ENCODE measurements around the gene MYO18B. TPM values are rescaled to one million over a fixed set of nuclear protein-coding genes. Genes with fewer than 3 reads are reported as not detected.
A peak's percentile ranks its signal among the peaks of the same experiment; 100 is the strongest.

The MYO18B gene
- total RNA-seq, 1 donor from 2014 or later, result 12.0 TPM

DNA sequence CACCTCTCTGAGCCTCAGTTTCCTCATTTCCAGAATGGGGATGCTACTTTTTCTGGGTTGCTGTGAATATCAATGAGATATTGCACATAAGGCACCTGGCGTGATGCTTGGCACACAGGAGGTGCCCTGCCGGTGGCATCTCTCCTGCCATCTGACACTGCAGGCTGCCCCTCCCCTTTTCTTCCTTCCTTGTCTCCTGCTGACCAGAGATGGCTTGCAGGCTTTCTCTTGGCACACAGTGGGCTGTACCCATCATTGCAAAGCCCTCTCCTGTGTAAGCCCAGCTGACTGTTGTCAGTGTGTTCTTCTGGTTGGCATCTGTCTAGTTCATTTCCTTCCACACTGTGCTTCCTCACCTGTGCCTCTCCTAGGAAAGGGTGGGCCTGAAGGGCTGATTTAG lies 91.7 kb downstream of the MYO18B start:
- no peak overlapping the region for H3K27ac ChIP-seq
- intact Hi-C loops (cut with DNase I), result no loop called here
- DNase-seq (ENCODE audit: low spot score in 2 of 2), result peak in 1 of 2 donors; percentile 41
- H3K9me3 ChIP-seq, result no peaks in the 10 kb centered on the region
- peaks cover 18 to 46% of the 10 kb centered on the region in 2 donors for H3K36me3 ChIP-seq
- no peaks in the 10 kb centered on the region for H3K27me3 ChIP-seq
- no peaks in the 10 kb centered on the region for H3K4me1 ChIP-seq
- TF ChIP-seq, protein P1, sequence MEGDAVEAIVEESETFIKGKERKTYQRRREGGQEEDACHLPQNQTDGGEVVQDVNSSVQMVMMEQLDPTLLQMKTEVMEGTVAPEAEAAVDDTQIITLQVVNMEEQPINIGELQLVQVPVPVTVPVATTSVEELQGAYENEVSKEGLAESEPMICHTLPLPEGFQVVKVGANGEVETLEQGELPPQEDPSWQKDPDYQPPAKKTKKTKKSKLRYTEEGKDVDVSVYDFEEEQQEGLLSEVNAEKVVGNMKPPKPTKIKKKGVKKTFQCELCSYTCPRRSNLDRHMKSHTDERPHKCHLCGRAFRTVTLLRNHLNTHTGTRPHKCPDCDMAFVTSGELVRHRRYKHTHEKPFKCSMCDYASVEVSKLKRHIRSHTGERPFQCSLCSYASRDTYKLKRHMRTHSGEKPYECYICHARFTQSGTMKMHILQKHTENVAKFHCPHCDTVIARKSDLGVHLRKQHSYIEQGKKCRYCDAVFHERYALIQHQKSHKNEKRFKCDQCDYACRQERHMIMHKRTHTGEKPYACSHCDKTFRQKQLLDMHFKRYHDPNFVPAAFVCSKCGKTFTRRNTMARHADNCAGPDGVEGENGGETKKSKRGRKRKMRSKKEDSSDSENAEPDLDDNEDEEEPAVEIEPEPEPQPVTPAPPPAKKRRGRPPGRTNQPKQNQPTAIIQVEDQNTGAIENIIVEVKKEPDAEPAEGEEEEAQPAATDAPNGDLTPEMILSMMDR (IDR thresholded peaks at IDR 0.05), result no peak
- H3K4me3 ChIP-seq, result no peak overlapping the region

DNA sequence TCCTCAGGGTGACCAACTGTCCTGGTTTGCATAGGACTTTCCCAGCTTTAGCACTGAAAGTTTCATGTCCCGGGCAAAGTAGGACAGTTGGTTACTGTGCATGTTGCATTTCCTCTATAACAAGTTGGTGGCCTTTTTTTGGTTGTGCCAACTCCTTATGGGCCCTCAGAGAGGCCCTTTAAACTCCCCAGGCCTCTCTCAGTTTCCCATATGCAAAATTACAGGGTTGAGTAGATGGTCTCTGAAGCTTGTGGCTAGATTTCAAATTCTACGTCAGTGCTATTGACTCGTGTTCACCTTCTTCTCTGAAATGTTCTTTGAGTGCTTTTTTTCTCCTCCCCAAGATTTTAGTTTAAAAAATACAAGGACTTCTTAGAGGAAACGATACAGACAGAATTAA lies 92.5 kb downstream of the MYO18B start:
- intact Hi-C loops (cut with DNase I), result no loop called here
- no peak for DNase-seq (ENCODE audit: low spot score in 2 of 2)
- no peaks in the 10 kb centered on the region for H3K4me1 ChIP-seq
- no peaks in the 10 kb centered on the region for H3K9me3 ChIP-seq
- peaks cover 14 to 43% of the 10 kb centered on the region in 2 donors for H3K36me3 ChIP-seq
- TF ChIP-seq, protein P1 (IDR thresholded peaks at IDR 0.05), result no peak
- H3K4me3 ChIP-seq, result no peak overlapping the region
- H3K27ac ChIP-seq, result no peak overlapping the region
- H3K27me3 ChIP-seq, result no peaks in the 10 kb centered on the region

DNA sequence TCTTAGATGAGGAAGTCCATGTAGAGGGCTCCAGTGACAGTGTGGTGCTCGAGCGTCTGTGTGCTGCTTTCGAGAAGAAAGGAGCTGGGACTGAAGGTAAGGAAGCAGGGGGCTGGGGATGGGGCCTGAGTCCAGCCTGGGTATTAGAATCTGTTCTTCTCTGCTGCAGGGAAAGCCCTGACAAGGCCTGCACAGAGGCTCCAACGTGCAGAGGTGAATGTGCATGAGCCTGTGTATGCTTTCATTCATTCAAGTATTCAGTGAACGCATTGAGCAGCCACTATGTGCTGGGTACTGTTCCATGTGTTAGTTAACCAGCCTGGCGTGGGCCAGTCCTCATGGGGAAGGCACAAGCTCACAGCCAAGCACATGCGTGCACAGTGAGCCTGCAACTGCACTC lies 93.4 kb downstream of the MYO18B start:
- H3K27ac ChIP-seq, result no peak overlapping the region

DNA sequence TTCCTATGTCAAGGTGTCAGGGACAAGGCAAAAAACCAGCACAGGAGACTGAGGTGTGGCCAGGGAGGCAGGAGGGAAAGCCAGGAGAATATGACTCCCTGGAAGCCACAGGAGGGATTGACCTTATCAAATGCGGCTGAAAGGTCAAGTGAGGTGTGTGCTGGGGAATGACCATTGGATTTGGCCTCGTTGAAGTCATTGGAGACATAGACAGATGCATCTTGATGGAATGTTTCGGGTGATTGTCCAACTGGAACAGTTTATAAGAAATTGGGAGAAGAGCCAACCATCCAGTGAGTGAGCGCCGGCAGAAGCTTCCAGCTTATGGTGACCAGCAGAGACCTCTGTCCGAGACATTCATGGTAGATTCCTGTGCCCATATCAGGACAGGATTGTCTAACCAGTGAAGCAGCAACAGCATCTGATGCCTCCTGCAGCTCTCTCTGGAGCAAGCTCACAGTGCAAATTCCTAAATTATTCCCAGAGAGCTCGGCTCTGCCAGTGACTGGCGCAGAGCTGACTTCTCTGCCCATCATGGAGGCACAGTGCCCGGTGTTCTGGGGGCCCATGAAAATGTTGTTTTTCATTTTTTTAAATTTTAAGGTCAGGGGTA lies 95.4 kb downstream of the MYO18B start:
- TF ChIP-seq, protein P1 (IDR thresholded peaks at IDR 0.05), result no peak
- intact Hi-C loops (cut with DNase I), result no loop called here
- no peak for DNase-seq (ENCODE audit: low spot score in 2 of 2)
- H3K27me3 ChIP-seq, result no peaks in the 10 kb centered on the region
- H3K4me3 ChIP-seq, result no peak overlapping the region
- H3K27ac ChIP-seq, result no peak overlapping the region
- H3K9me3 ChIP-seq, result no peaks in the 10 kb centered on the region
- H3K4me1 ChIP-seq, result no peaks in the 10 kb centered on the region
- peaks cover 3 to 39% of the 10 kb centered on the region in 2 donors for H3K36me3 ChIP-seq

More for the DNA sequence above, 93.4 kb downstream of the MYO18B start:
- no peaks in the 10 kb centered on the region for H3K4me1 ChIP-seq
- no peak overlapping the region for H3K4me3 ChIP-seq
- DNase-seq (ENCODE audit: low spot score in 2 of 2), result peak in 1 of 2 donors; percentile 40
- TF ChIP-seq, protein P1 (IDR thresholded peaks at IDR 0.05), result no peak
- peaks cover 9 to 37% of the 10 kb centered on the region in 2 donors for H3K36me3 ChIP-seq
- no peaks in the 10 kb centered on the region for H3K9me3 ChIP-seq
- no peaks in the 10 kb centered on the region for H3K27me3 ChIP-seq
- intact Hi-C loops (cut with DNase I), result no loop called here

DNA sequence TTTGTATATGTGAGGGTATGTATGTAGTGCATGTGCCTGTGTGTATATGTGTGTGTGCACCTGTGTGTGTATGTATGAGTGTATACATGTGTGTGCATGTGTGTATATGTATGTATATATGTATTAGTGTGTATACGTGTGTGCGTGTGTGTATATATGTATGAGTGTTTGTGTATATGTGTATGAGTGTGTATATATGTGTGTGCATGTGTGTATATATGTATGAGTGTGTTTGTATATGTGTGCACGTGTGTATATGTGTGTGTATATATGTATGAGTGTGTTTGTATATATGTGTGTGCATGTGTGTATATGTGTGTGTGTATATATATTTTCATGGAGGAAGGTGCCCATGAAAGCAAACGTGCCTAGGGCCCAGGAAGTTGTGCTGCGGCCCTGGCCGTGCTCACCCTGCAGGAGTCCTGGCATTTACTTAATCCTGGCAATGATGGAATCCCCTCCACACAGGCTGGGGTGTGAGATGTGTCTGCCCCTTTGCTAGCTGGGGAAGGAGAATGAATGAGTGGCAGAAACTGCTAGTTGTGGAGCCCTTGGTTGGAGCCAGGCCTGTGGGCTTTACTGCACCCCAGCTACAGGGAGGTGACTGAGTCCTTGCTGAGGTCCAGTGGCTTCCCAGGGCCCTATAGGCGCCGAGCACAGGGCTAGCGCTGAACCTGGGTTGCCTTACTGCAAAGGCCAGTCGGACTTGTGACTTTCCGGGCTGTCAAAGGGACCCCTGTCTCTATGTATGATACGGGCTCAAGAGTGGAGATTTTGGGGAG lies 97.2 kb downstream of the MYO18B start:
- intact Hi-C loops (cut with DNase I), result no loop called here
- DNase-seq (ENCODE audit: low spot score in 2 of 2), result no peak
- Histone ChIP-seq H3K27ac (no peak overlapping the region), H3K4me3 (no peak overlapping the region), H3K36me3 (peaks cover 6 to 43% of the 10 kb centered on the region in 2 donors), H3K4me1 (no peaks in the 10 kb centered on the region), H3K27me3 (no peaks in the 10 kb centered on the region), H3K9me3 (no peaks in the 10 kb centered on the region)
- TF ChIP-seq, protein P1 (IDR thresholded peaks at IDR 0.05), result no peak

Measured in ascending aorta (tissue), 2 donors.